Lung (tissue), 12 donors: ENCODE data around the gene CZIB. TPM values are rescaled to one million over a fixed set of nuclear protein-coding genes. Genes with fewer than 3 reads are reported as not detected.
A peak's percentile ranks its signal among the peaks of the same experiment; 100 is the strongest.

Source experiments
- ATAC-seq: fragments of 200-7000 bp; cut with Tn5 transposase; one replicate; pipeline ENCODE4 v1.9.1; 2020; ENCODE audit warnings: moderate number of reproducible peaks; ENCODE audit not compliant: insufficient read depth, low FRiP score
- DNase-seq, 3 donors: peaks; one replicate each; pipeline ENCODE4 v3.0.0-alpha.2; 2013 to 2017
- H3K27ac ChIP-seq, 2 donors: one replicate each; pipeline ENCODE4 v1.5.1; 2013; ENCODE audit warnings: mild to moderate bottlenecking in 2 of 2, moderate library complexity in 2 of 2, control low read depth in 1 of 2, inconsistent platforms in 1 of 2, low read depth in 1 of 2, low read length in 1 of 2
- H3K27me3 ChIP-seq, 3 donors: one replicate each; pipeline ENCODE4 v1.5.1; 2013; ENCODE audit warnings: low read length in 2 of 3; ENCODE audit not compliant: control insufficient read depth in 3 of 3, insufficient read depth in 3 of 3
- H3K36me3 ChIP-seq, 4 donors: one replicate each; pipeline ENCODE4 v1.5.1; 2013; ENCODE audit warnings: low read length in 4 of 4, mild to moderate bottlenecking in 1 of 4, moderate library complexity in 1 of 4; ENCODE audit not compliant: control insufficient read depth in 4 of 4, insufficient read depth in 4 of 4
- H3K4me1 ChIP-seq, 5 donors: one replicate each; pipeline ENCODE4 v1.5.1; 2013; ENCODE audit warnings: low read length in 5 of 5, mild to moderate bottlenecking in 2 of 5, moderate library complexity in 1 of 5; ENCODE audit not compliant: control insufficient read depth in 5 of 5, insufficient read depth in 5 of 5
- H3K4me3 ChIP-seq: one replicate; pipeline ENCODE4 v1.5.1; 2013; ENCODE audit warnings: mild to moderate bottlenecking, control low read depth, moderate library complexity
- H3K9ac ChIP-seq, 2 donors: one replicate each; pipeline ENCODE4 v1.5.1; 2013; ENCODE audit warnings: low read length in 2 of 2, control low read depth in 1 of 2; ENCODE audit not compliant: insufficient read depth in 1 of 2
- H3K9me3 ChIP-seq, 4 donors: one replicate each; pipeline ENCODE4 v1.5.1; 2013; ENCODE audit warnings: low read length in 3 of 4, mild to moderate bottlenecking in 1 of 4, moderate library complexity in 1 of 4; ENCODE audit not compliant: control insufficient read depth in 4 of 4, insufficient read depth in 3 of 4
- WGBS, 2 donors: extraction: QIAGEN DNeasy Blood & Tissue Kit; methylation state at CpG; one replicate each; pipeline ENCODE4 v1.1.7; 2013; 5-methylcytosine and 5-hydroxymethylcytosine counted together
- polyA plus RNA-seq, 2 donors: library from polyadenylated mRNA; stranded (reverse); fragments of 200-250 nt; gene quantifications; one replicate each; pipeline ENCODE4 v1.2.1, GENCODE V29; 2013
- total RNA-seq, 2 donors: library from RNA; depleted of rRNA in 1 of 2; stranded (reverse); fragments of >200 nt in 1 of 2; gene quantifications; one replicate each; pipeline ENCODE4 v1.2.1, GENCODE V29; 2014 to 2021
- TF ChIP-seq, protein P1 (sequence below): IDR thresholded peaks from 2 replicates; pipeline ENCODE4 v1.5.1; 2012; ENCODE audit warnings: mild to moderate bottlenecking; ENCODE audit errors: control extremely low read depth, extremely low read depth
- donor health status: control.
- donor health status: control.
- donor health status: Bipolar disorder and iron deficiency.
- donor health status: healthy.
- donor health status: DM: yes; HTN: yes; CAD: no.

CZIB gene
- total and polyA plus RNA-seq, 4 donors = 39.1 to 86.5 (median 52.9) TPM

DNA sequence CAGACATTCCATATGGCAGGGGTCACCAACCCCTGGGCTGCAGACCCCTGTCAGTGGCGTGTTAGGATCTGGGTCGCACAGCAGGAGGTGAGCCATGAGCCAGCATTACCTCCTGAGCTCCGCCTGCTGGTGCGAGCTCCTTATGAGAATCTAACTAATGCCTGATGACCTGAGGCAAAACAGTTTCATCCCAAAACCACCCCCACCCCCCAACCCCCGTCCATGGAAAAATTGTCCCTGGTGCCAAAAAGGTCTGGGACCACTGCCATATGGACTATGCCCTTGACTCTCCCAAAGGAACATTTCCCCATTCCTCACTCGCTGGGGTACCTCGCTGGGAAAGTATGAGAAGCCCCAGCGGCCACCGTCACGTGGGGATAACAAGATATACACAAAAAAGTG is 30.2 kb downstream of the CZIB start:
- Histone ChIP-seq H3K27me3 (no peaks in the 10 kb centered on the region), H3K27ac (no peak overlapping the region), H3K4me1 (peaks cover 0 to 2% (median 0%) of the 10 kb centered on the region in 5 donors), H3K4me3 (no peak overlapping the region), H3K9ac (no peak overlapping the region), H3K9me3 (peaks cover 0 to 1% (median 0%) of the 10 kb centered on the region in 4 donors), H3K36me3 (no peaks in the 10 kb centered on the region)
- ATAC-seq (no peak), DNase-seq (peak in 1 of 3 donors; percentile 7)
- TF ChIP-seq, protein P1, sequence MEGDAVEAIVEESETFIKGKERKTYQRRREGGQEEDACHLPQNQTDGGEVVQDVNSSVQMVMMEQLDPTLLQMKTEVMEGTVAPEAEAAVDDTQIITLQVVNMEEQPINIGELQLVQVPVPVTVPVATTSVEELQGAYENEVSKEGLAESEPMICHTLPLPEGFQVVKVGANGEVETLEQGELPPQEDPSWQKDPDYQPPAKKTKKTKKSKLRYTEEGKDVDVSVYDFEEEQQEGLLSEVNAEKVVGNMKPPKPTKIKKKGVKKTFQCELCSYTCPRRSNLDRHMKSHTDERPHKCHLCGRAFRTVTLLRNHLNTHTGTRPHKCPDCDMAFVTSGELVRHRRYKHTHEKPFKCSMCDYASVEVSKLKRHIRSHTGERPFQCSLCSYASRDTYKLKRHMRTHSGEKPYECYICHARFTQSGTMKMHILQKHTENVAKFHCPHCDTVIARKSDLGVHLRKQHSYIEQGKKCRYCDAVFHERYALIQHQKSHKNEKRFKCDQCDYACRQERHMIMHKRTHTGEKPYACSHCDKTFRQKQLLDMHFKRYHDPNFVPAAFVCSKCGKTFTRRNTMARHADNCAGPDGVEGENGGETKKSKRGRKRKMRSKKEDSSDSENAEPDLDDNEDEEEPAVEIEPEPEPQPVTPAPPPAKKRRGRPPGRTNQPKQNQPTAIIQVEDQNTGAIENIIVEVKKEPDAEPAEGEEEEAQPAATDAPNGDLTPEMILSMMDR = no peak
- WGBS, 2 donors = 83 to 90% methylated on average over 10 of the region's 10 CpGs

DNA sequence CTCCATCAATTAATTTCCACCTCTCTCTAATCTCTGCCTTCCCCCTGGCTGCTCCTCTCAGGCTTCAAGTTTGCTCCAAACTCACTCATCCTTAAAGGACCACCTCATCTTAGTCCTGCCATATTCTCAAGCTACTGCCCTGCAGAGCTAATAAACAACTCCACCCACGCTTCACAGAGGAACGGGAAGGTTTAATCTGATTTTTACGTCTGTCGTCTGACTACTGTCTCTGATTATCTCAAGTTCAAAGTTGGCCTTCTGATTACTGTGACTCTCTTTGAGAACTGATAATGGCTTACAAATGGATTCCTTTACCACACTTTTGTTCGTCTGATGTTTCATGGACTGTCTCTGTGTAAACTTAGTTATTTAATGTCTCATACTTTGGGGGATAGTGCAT is 31.4 kb downstream of the CZIB start:
- ATAC-seq = no peak
- Histone ChIP-seq H3K4me1 (peaks cover 0 to 14% (median 0%) of the 10 kb centered on the region in 5 donors), H3K36me3 (no peaks in the 10 kb centered on the region), H3K9me3 (peaks cover 0 to 1% (median 0%) of the 10 kb centered on the region in 4 donors), H3K27me3 (no peaks in the 10 kb centered on the region), H3K4me3 (no peak overlapping the region), H3K9ac (no peak overlapping the region), H3K27ac (no peak overlapping the region)
- TF ChIP-seq, protein P1 = no peak
- 70 to 88% methylated on average over 5 of the region's 5 CpGs for WGBS, 2 donors
- DNase-seq = no peak

GRCh38 chr1:53188099-53188498 is 32.3 kb downstream of the CZIB start:
- DNase-seq (no peak), ATAC-seq (no peak)
- Histone ChIP-seq H3K9me3 (peaks cover 0 to 1% (median 0%) of the 10 kb centered on the region in 4 donors), H3K27ac (no peak overlapping the region), H3K4me1 (peaks cover 0 to 23% (median 2%) of the 10 kb centered on the region in 5 donors), H3K27me3 (no peaks in the 10 kb centered on the region), H3K9ac (no peak overlapping the region), H3K4me3 (no peak overlapping the region), H3K36me3 (no peaks in the 10 kb centered on the region)
- 86 to 91% methylated on average over 4 of the region's 4 CpGs for WGBS, 2 donors
- TF ChIP-seq, protein P1 = no peak

GRCh38 chr1:53187401-53187800 is 33.0 kb downstream of the CZIB start:
- H3K9ac ChIP-seq = no peak overlapping the region
- no peaks in the 10 kb centered on the region for H3K27me3 ChIP-seq
- H3K36me3 ChIP-seq = no peaks in the 10 kb centered on the region
- TF ChIP-seq, protein P1 = no peak
- no peak for ATAC-seq
- 85 to 95% methylated on average over 1 of the region's 1 CpG for WGBS, 2 donors
- no peak overlapping the region for H3K4me3 ChIP-seq
- no peak for DNase-seq
- peaks cover 0 to 29% (median 4%) of the 10 kb centered on the region in 5 donors for H3K4me1 ChIP-seq
- peaks cover 0 to 1% (median 0%) of the 10 kb centered on the region in 4 donors for H3K9me3 ChIP-seq
- no peak overlapping the region for H3K27ac ChIP-seq
